Spleen (tissue), 7 donors: ENCODE measurements around the gene SYNE2.

Experiments used
- CTCF ChIP-seq, 11 experiments: fragments of 200-600 bp in 7 of 11; fragments of 450-650 bp in 4 of 11; sonication (generic) in 4 of 11; IDR thresholded peaks in 8 of 11; conservative IDR thresholded peaks in 3 of 11; 1 replicate in 7 of 11; 2 replicates in 4 of 11; pipeline versions ENCODE4 v1.4.0 to v1.8.0; 2016 to 2021; ENCODE audit warnings: antibody characterized with exemption in 11 of 11, inconsistent platforms in 4 of 11, mild to moderate bottlenecking in 1 of 11
- POLR2A ChIP-seq, 3 donors: fragments of 450-650 bp; IDR thresholded peaks; one replicate each; pipeline ENCODE4 v1.5.1; 2017; ENCODE audit warnings: antibody characterized with exemption in 3 of 3, mild to moderate bottlenecking in 1 of 3
- POLR2AphosphoS5 ChIP-seq, 3 donors: sonication (generic); formaldehyde crosslinking; IDR thresholded peaks; one replicate each; pipeline ENCODE4 v1.5.1; 2017; ENCODE audit warnings: antibody characterized with exemption in 3 of 3
- donor health status: DM: no; HTN: no; CAD: no; lungs with moderate emphysema.
- donor health status: DM: no; HTN: no; CAD: no.
- donor health status: DM: no; HTN: no; CAD: no.

DNA sequence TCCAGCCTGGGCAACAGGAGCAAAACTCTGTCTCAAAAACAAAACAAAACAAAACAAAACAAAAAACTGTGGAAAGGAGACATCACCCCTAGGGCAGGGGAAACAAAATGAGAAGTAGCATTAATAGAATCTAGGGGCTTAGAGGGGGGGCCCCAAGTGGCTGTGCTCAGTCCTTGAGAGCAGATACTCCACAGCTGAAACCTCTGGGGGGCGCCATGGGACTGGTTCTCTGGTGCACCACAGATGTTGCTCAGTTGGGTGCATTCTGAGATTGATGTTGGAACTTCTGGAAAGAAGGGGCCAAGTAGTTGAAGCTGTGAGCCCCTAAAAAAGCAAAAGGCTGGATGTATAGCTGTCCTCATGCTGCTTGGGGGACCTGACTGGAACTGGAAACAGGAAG lies 11.8 kb upstream of the SYNE2 start:
- TF ChIP-seq POLR2A (IDR thresholded peaks at IDR 0.05): no peak
- TF ChIP-seq CTCF (IDR thresholded peaks at IDR 0.05 in 8 of 11, conservative IDR thresholded peaks at IDR 0.05 in 3 of 11): peak in 4 of 11 experiments; percentile 14 to 32 (median 20)
- TF ChIP-seq POLR2AphosphoS5 (IDR thresholded peaks at IDR 0.05): no peak
